Stimulated activated CD8-positive, alpha-beta memory T cell treated with anti-CD3 and anti-CD28 coated beads, Interleukin-12 subunit alpha, Interleukin-12 subunit beta, amount 100 ng/mL, for 24 hours (primary cell): Measurements from ENCODE around the gene SAPCD2.
A peak's percentile ranks its signal among the peaks of the same experiment; 100 is the strongest.
"Not testable (repeated sequence)": the region's sequence is repeated elsewhere in the genome, so short reads cannot be mapped to it uniquely, and the experiment has no call there.

ENCODE experiments used
- DNase-seq: peaks from one replicate; pipeline ENCODE4 v3.0.0-alpha.2; 2020; ENCODE audit errors: extremely low read depth

Gene SAPCD2

GRCh38 chr9:137048655-137049543, 21.5 kb downstream of the SAPCD2 start:
- DNase-seq = no peak

GRCh38 chr9:137046088-137046787, 24.1 kb downstream of the SAPCD2 start, which contains the start of gene NPDC1:
NPDC1 (minus strand) TSS chr9:137046177; CDS start chr9:137045989, 188 bp downstream.
- peak; percentile 42 for DNase-seq

GRCh38 chr9:137045294-137046087, 24.9 kb downstream of the SAPCD2 start:
- no peak for DNase-seq

- DNase-seq = no peak
Observed at GRCh38 chr9:137044502-137045177, 25.7 kb downstream of the SAPCD2 start.

GRCh38 chr9:137044037-137044436, 26.3 kb downstream of the SAPCD2 start:
- no peak for DNase-seq

- DNase-seq = no peak
Observed at GRCh38 chr9:137042751-137043727, 27.3 kb downstream of the SAPCD2 start.

- no peak for DNase-seq
Observed at GRCh38 chr9:137041124-137041523, 29.2 kb downstream of the SAPCD2 start.

- DNase-seq = no peak
Observed at GRCh38 chr9:137040568-137040967, 29.8 kb downstream of the SAPCD2 start.

- DNase-seq = no peak
Observed at GRCh38 chr9:137039611-137040366, 30.6 kb downstream of the SAPCD2 start.

GRCh38 chr9:137038916-137039315, 31.4 kb downstream of the SAPCD2 start:
- no peak for DNase-seq

- DNase-seq = no peak
Observed at GRCh38 chr9:137037483-137037882, 32.9 kb downstream of the SAPCD2 start.

- DNase-seq = no peak
Observed at GRCh38 chr9:137037035-137037434, 33.3 kb downstream of the SAPCD2 start.

- no peak for DNase-seq
Observed at GRCh38 chr9:137035937-137036336, 34.4 kb downstream of the SAPCD2 start.

- no peak for DNase-seq
Observed at GRCh38 chr9:137035507-137035834, 34.9 kb downstream of the SAPCD2 start.

GRCh38 chr9:137034709-137035506, 35.4 kb downstream of the SAPCD2 start:
- DNase-seq = peak; percentile 66

GRCh38 chr9:137034039-137034708, 36.2 kb downstream of the SAPCD2 start:
- DNase-seq = no peak

GRCh38 chr9:137033481-137033880, 36.9 kb downstream of the SAPCD2 start:
- DNase-seq = not testable (repeated sequence)

- no peak for DNase-seq
Observed at GRCh38 chr9:137032858-137033257, 37.5 kb downstream of the SAPCD2 start.
